HepG2 (cell line): ENCODE data around the gene KLHL21. TPM values are rescaled to one million over a fixed set of nuclear protein-coding genes. Genes with fewer than 3 reads are reported as not detected.

Experiments used
- ADNP ChIP-seq: sonication (generic); formaldehyde crosslinking; IDR thresholded peaks from 2 replicates; pipeline ENCODE4 v1.4.0; 2020; ENCODE audit warnings: missing genetic modification reagents
- AHR ChIP-seq: IDR thresholded peaks from 2 replicates; pipeline ENCODE4 v1.6.1; 2018; ENCODE audit warnings: missing genetic modification reagents, missing compliant biosample characterization
- ATF7-NPFF ChIP-seq: sonication (generic); formaldehyde crosslinking; IDR thresholded peaks from 2 replicates; pipeline ENCODE4 v1.8.1; 2023; ENCODE audit warnings: mild to moderate bottlenecking, low read depth, missing genetic modification reagents, moderate library complexity
- ERF ChIP-seq: IDR thresholded peaks from 2 replicates; pipeline ENCODE4 v1.6.1; 2018; ENCODE audit warnings: missing biosample characterization, missing genetic modification reagents
- HNF1A ChIP-seq, 2 experiments: sonication (generic) in 1 of 2; formaldehyde crosslinking in 1 of 2; IDR thresholded peaks; 2 replicates each; pipeline versions ENCODE4 v1.4.0 to v1.6.1; 2016 to 2020; ENCODE audit warnings: borderline replicate concordance in 1 of 2, low read depth in 1 of 2, mild to moderate bottlenecking in 1 of 2, missing genetic modification reagents in 1 of 2
- IRF9 ChIP-seq: sonication (generic); formaldehyde crosslinking; IDR thresholded peaks from 2 replicates; pipeline ENCODE4 v1.8.0; 2022; ENCODE audit warnings: missing genetic modification reagents, mild to moderate bottlenecking, borderline replicate concordance
- NFKB2 ChIP-seq: sonication (generic); formaldehyde crosslinking; IDR thresholded peaks from 2 replicates; pipeline ENCODE4 v1.4.0; 2020; ENCODE audit warnings: missing genetic modification reagents, borderline replicate concordance
- REPIN1 ChIP-seq: sonication (generic); formaldehyde crosslinking; IDR thresholded peaks from 2 replicates; pipeline ENCODE4 v1.8.0; 2022; ENCODE audit warnings: missing genetic modification reagents, low read depth, mild to moderate bottlenecking, borderline replicate concordance
- TBX3 ChIP-seq: fragments of 450-650 bp; IDR thresholded peaks from 2 replicates; pipeline ENCODE4 v1.6.1; 2017; ENCODE audit warnings: antibody characterized with exemption, mild to moderate bottlenecking, inconsistent platforms, borderline replicate concordance
- ZBTB26 ChIP-seq: IDR thresholded peaks from 2 replicates; pipeline ENCODE4 v1.6.1; 2016; ENCODE audit warnings: missing compliant biosample characterization, missing genetic modification reagents, borderline replicate concordance
- ZNF616 ChIP-seq: sonication (generic); formaldehyde crosslinking; IDR thresholded peaks from 2 replicates; pipeline ENCODE4 v1.5.0; 2020; ENCODE audit warnings: low read depth, mild to moderate bottlenecking, missing genetic modification reagents
- ZSCAN29 ChIP-seq: sonication (generic); formaldehyde crosslinking; conservative IDR thresholded peaks from 2 replicates; pipeline ENCODE4 v1.4.0; 2020; ENCODE audit warnings: mild to moderate bottlenecking, missing genetic modification reagents
- polyA plus RNA-seq, 8 experiments: library from polyadenylated mRNA; depleted of rRNA in 3 of 8; stranded (reverse) in 7 of 8; unstranded in 1 of 8; fragments of >200 nt; fragmentation: Illumina TruSeq in 4 of 8; extraction: Trizol in 4 of 8; gene quantifications; 2 replicates each; pipeline versions ENCODE4 v1.2.1 to v1.2.3, GENCODE V29; 2011 to 2016; ENCODE audit warnings: low read depth in 4 of 8, missing spikeins in 1 of 8, mixed read lengths in 1 of 8; ENCODE audit not compliant: insufficient read depth in 1 of 8
- total RNA-seq, 5 experiments: library from RNA; depleted of rRNA; stranded (reverse); fragments of >200 nt; fragmentation: Illumina TruSeq; extraction: Trizol; gene quantifications; 2 replicates each; pipeline ENCODE4 v1.2.3, GENCODE V29; 2016; ENCODE audit warnings: low read depth in 1 of 5
- TF ChIP-seq, protein P1 (sequence below): sonication (generic); formaldehyde crosslinking; IDR thresholded peaks from 2 replicates; pipeline ENCODE4 v1.4.0; 2020; ENCODE audit warnings: missing genetic modification reagents
- TF ChIP-seq, protein P2 (sequence below): sonication (generic); formaldehyde crosslinking; IDR thresholded peaks from 2 replicates; pipeline ENCODE4 v1.4.0; 2020; ENCODE audit warnings: missing genetic modification reagents

Gene KLHL21
- total and polyA plus RNA-seq, 2 of the 13 experiments (the other 11 are each of a cell fraction or from before 2014, with no cell fraction given), result 14.8 to 25.0 TPM

DNA sequence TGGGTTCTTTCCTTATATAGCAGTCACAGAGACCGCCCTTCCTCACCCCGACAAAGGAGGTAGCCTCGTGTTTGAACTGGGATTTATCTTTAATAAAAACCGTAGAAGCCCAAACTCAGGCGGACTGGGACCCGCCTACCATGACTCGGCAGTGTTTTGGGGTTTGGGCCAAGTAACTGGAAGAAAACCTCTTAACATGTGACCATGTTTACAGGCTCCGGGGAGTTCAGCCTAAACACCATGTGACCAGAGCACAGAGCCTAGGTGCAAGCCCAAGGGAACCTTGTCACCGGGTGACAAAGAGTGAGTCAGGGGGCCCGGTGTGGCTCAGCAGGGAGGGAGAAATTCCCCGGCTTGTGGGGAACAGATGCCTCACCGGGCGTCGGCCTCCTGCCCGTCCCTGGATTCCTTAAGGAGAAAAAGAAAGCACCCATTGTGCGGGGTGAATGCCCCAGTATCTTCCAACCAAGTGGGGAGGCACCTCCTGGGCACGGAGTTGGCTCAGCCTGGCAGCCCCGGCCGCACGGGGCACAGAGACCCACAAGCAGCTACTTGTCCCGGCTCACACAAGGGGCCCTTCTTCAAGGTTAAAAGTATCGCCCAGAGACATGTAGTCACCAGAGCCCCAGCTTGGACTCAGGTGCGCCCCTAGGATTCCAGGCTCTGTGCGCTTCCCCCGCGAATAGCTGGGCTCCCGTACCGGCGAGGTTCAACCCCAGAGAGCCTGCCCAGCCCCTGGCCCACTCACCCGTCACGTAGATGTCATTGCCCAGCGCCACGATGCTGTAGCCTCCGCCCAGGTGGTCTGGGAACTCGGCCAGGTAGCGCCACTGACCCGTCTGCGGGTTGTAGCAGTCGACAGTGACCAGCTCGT lies 1.4 kb downstream of the KLHL21 start (continued):
- TF ChIP-seq TBX3 (no peak), NFKB2 (CRISPR knock-in tag) (no peak), ERF (CRISPR knock-in tag) (no peak), IRF9 (CRISPR knock-in tag) (0 out of 2 replicates have a peak, but pooled peaks have one; percentile 15), ZSCAN29 (CRISPR knock-in tag) (no peak), HNF1A (IDR thresholded peaks at IDR 0.05; ENCODE audit: low read depth) (no peak), HNF1A (CRISPR knock-in tag; IDR thresholded peaks at IDR 0.05; ENCODE audit: borderline replicate concordance) (no peak), ZNF616 (CRISPR knock-in tag) (no peak), AHR (CRISPR knock-in tag) (no peak), ZBTB26 (CRISPR knock-in tag) (no peak), ADNP (no peak), ATF7-NPFF (CRISPR knock-in tag) (no peak), REPIN1 (no peak)
- TF ChIP-seq, protein P1, sequence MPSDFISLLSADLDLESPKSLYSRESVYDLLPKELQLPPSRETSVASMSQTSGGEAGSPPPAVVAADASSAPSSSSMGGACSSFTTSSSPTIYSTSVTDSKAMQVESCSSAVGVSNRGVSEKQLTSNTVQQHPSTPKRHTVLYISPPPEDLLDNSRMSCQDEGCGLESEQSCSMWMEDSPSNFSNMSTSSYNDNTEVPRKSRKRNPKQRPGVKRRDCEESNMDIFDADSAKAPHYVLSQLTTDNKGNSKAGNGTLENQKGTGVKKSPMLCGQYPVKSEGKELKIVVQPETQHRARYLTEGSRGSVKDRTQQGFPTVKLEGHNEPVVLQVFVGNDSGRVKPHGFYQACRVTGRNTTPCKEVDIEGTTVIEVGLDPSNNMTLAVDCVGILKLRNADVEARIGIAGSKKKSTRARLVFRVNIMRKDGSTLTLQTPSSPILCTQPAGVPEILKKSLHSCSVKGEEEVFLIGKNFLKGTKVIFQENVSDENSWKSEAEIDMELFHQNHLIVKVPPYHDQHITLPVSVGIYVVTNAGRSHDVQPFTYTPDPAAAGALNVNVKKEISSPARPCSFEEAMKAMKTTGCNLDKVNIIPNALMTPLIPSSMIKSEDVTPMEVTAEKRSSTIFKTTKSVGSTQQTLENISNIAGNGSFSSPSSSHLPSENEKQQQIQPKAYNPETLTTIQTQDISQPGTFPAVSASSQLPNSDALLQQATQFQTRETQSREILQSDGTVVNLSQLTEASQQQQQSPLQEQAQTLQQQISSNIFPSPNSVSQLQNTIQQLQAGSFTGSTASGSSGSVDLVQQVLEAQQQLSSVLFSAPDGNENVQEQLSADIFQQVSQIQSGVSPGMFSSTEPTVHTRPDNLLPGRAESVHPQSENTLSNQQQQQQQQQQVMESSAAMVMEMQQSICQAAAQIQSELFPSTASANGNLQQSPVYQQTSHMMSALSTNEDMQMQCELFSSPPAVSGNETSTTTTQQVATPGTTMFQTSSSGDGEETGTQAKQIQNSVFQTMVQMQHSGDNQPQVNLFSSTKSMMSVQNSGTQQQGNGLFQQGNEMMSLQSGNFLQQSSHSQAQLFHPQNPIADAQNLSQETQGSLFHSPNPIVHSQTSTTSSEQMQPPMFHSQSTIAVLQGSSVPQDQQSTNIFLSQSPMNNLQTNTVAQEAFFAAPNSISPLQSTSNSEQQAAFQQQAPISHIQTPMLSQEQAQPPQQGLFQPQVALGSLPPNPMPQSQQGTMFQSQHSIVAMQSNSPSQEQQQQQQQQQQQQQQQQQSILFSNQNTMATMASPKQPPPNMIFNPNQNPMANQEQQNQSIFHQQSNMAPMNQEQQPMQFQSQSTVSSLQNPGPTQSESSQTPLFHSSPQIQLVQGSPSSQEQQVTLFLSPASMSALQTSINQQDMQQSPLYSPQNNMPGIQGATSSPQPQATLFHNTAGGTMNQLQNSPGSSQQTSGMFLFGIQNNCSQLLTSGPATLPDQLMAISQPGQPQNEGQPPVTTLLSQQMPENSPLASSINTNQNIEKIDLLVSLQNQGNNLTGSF (CRISPR knock-in tag), result no peak
- TF ChIP-seq, protein P2, sequence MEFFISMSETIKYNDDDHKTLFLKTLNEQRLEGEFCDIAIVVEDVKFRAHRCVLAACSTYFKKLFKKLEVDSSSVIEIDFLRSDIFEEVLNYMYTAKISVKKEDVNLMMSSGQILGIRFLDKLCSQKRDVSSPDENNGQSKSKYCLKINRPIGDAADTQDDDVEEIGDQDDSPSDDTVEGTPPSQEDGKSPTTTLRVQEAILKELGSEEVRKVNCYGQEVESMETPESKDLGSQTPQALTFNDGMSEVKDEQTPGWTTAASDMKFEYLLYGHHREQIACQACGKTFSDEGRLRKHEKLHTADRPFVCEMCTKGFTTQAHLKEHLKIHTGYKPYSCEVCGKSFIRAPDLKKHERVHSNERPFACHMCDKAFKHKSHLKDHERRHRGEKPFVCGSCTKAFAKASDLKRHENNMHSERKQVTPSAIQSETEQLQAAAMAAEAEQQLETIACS (CRISPR knock-in tag), result no peak; the same call in 1 of the 2 replicates
